Medulla oblongata (tissue), 1 donor: Measurements from ENCODE around the gene SCN4B.
A peak's percentile ranks its signal among the peaks of the same experiment; 100 is the strongest.

Experiments used
- DNase-seq: peaks from one replicate; pipeline ENCODE4 v3.0.0-alpha.2; 2015; ENCODE audit errors: extremely low spot score

Gene SCN4B

DNA sequence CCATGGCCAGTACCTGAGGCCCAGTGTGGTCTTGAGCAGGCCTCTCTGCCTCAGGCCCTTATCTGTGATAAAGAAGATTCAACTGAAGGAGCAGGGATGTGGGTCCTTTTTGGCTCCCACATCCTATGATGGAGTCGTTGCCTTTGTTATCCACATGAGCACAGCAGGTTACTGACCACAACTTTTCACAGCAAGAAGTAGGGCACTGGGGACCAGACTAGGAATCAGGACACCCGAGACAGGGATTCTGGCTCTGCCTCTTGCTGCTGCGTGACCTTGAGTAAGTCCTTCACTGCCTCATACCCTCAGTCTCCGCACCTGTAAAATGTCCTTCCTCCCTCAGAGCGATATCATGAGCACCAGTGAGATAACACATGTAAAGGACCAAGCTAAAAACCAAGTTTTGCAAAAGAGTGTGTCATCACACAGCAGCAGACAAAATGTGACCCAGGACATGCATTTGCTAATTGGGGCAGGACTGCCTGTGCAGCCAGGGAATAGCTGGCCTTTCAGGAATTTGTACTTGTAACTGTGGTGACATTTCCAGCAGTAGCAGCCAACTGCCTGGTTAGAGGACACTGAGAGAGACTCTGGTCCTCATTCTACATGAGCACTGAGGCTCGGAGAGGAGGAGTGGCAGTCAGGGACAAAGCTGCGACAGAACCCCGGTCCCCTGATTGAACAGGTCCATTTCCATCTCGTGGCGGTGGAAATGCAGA, 52.6 kb downstream of the SCN4B start:
- DNase-seq, result no peak

DNA sequence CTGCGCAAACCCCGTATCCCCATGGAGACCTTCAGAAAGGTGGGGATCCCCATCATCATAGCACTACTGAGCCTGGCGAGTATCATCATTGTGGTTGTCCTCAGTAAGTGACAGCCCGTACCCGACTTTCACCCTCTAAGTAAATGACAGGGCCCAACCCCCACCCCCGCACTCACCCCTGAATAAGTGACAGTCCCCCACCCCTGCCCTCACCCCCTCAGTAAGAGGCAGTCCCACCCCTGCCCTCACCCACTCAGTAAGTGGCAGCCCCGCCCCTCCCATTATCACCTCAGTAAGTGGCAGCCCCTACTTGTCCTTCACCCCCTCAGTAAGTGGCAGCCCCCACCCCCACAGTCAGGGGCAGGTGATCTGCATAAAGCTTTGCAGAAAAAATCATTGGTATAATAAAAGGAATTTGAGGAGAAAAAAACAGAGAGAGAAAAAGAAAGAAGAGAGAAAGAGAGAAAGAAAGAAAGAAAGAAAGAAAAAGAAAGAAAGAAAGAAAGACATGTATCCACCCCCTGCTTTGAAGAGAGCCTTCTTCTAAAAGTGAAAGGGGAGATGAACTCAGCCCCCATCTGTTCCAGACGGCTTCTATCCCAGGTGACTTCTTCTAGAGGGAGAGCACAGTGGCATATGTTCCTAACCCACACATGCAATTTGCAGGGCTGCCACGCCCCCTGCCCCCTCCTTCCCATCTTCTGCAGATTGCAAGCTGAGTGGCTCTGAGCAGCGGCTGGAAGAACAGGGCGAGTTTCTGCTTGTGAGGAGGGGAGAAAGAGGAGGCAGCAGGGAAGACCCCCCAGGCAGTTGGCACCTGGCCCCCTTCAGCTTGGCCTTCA, 53.4 kb downstream of the SCN4B start:
- DNase-seq, result no peak

DNA sequence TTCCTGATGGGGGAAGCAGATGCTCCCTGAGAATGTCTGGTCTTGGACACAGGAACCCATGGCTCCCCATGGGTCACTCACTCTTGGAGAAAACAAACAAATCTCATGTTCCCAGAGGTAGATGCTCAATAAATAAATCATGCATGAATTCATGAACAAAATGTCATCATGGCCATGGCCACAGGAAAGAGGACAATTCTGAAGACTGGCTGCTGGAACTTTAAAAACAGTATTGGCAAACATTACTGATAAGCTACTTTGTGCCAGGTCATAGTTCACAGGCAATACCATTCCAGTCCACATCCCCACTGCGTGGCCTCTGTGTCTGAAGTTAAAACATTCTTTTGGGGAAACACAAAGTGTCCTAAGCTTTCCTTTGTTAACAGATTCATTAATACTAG, 56.7 kb downstream of the SCN4B start:
- no peak for DNase-seq

DNA sequence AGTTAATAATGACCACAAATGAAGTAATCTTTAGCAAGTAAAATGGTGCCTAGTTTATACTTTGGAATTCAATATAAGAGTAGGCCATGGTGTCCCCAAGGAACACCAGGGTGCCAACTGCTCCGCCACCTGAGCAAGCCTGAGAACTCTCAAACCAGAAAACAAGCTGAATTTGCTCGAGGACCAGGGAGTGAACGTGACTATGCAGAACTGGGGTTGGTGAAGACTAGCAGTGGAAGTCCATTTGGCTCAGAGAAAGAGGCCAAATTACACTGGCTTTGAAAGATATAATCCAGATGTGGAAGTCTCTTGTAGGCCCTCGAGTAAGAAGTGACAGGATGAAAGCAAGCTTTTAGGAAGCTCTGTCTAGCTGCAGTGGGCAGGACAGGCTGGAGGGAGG, 57.1 kb downstream of the SCN4B start:
- DNase-seq, result no peak

GRCh38 chr11:118092907-118093571, 59.6 kb downstream of the SCN4B start:
- DNase-seq, result no peak

- DNase-seq, result no peak
These were observed 60.9 kb downstream of the SCN4B start for GRCh38 chr11:118091690-118092089.

DNA sequence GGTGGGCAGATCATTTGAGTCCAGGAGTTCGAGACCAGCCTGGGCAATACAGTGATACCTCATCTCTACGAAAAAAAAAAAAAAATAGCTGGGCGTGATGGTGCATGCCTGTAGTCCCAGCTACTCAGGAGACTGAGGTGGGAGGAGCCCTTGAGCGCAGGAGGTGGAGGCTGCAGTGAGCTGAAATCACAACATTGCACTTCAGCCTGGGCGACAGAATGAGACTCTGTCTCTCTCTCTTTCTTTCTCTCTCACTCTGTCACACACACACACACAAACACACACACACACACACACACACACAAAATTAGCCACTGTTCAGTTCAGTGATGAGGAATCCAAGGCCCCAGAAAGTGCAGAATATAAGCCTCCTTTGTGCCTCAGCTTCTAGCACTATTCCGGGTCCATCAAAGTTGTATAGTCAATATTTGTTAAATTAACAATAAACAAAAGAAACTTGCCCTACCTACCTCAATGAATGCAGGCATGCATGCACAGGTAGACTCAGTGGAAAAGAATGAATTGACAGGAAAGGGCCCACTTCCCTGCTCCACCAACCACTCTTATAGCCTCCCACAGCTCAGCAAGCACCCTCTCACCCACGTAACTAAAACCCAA, 62.0 kb downstream of the SCN4B start:
- no peak for DNase-seq

DNA sequence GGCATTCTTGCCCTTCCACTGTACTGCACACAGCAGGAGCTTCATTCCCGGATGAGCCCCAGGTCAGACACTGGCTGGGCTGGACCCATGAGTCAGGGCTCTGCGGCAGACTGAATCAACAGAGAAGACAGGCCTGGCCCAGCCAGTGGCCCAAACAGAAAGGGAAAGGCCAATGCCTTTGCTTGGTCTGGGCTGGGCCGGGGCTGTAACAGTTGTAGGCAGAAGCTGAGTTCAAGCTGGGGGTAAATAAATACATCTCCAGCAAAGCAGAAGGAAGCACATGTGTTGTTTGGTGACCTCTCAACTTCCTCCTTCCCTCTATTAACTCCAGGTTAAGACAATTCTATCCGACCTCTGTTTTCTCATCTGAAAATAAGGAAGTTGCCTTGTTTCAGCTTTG, 64.1 kb downstream of the SCN4B start:
- DNase-seq, result peak; percentile 46

DNA sequence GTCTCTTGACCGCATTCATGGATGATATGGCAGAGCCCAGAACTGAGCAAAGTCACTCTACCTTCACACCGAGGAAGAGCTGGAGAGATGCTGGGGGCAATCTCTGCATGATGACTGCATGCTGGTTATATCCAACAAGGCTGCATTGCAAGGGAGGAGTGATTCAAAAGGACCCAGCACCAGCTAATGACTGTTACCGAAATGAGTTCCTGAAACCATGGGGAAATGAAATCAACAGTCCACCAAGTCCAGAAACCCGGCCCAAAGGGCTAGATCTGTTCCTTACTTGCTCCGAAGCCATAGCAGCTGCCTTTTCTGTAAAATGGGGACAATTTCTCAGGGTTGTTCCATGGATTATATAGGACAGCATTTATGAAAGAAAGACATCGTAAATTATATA, 64.7 kb downstream of the SCN4B start:
- DNase-seq, result peak; percentile 17

DNA sequence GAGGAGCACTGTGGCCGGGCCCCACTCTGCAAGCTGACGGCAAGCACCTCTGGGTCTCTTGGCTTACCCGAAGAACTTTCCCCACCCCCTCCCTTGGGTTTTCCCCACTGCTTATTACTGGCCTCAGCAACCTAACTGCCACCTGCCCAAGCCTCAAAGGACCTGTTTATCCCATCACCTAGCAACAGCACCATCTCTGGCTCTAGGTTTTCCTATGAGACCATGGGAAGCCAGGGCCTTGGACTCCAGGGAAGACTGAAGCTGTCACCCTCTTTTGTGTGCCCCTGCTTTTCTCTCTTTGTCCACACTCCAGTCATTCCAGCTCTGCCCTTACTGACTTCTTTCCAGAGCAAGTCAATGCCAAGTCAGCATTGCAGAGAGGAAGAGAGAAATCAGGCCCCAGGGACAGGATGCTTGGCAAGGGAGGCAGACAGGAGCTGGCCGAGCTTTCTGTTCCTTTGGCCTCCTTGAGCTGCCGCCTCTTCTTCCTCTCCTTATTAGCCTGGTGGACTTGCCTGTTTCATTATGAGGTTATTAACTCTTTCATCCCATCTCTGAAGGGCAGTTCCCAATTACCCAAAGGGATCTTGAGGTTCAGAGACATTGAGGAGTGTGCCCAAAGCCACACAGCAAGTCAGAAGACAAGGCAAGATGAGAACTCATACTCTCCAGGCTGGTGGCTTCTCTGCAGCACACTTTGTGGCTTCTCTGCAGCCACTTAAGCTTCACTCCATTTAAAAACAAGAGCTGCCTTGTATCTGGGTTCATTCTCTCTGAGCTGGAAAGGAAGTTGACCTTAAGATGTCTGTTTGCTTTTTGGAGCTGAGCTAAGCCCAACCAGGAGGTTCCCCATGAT, 65.5 kb downstream of the SCN4B start, which contains the start of gene SMIM35:
Gene SMIM35 (minus strand): TSS at position 51 of the 856 bp plus-strand sequence. CDS start 206 bp downstream, outside the sequence.
- DNase-seq, result peak; percentile 31

GRCh38 chr11:118084656-118085055, 68.0 kb downstream of the SCN4B start:
- no peak for DNase-seq

DNA sequence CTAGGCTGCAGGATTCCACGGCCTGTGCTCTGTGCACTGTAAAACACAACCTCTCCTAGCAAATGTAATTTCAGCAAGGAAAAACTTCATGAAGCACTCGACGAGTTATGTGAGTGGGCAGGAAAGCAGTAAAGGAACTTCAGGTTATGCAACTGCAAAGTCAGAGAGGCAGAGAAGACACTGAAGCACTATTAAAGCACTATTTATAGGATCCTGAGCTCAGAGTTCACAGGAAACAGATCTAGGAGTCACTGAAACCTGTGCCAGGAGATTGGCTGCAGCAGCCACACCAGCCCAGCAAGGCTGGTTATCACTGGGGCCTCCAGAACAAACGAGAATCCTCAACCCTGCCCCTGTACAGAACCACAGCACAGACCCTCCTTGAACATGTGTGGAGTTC, 68.4 kb downstream of the SCN4B start:
- peak; percentile 42 for DNase-seq
